ENCODE data around the gene CXCL17.

- TF ChIP-seq ZNF274 (IDR thresholded peaks at IDR 0.05; ENCODE audit: low read depth, low read length) (no peak), CTCF (IDR thresholded peaks at IDR 0.05 in 2 of 3, conservative IDR thresholded peaks at IDR 0.05 in 1 of 3; ENCODE audit: borderline replicate concordance in 1 of 3, insufficient read depth in 1 of 3, low read depth in 2 of 3, low read length in 2 of 3) (no peak), JUND (IDR thresholded peaks at IDR 0.05) (no peak), YY1 (IDR thresholded peaks at IDR 0.05; ENCODE audit: extremely low read depth, insufficient replicate concordance, low read depth, low read length) (no peak), POLR2A (IDR thresholded peaks at IDR 0.05; ENCODE audit: borderline replicate concordance, extremely low read depth, insufficient read depth, insufficient read length) (no peak), SIN3A (IDR thresholded peaks at IDR 0.05; ENCODE audit: low read depth) (no peak), SP1 (IDR thresholded peaks at IDR 0.05; ENCODE audit: low read depth) (no peak), EGR1 (IDR thresholded peaks at IDR 0.05; ENCODE audit: low read depth) (no peak), EZH2phosphoT487 (IDR thresholded peaks at IDR 0.05; ENCODE audit: borderline replicate concordance) (no peak), CEBPB (IDR thresholded peaks at IDR 0.05; ENCODE audit: low read depth) (no peak)
Observed at GRCh38 chr19:42412227-42412626, 30.5 kb downstream of the CXCL17 start.

All from HCT116 (cell line).